H1 (cell line): ENCODE data around the gene ACAP3. TPM values are rescaled to one million over a fixed set of nuclear protein-coding genes. Genes with fewer than 3 reads are reported as not detected.

Experiments used
- CTCF ChIA-PET: fragments of 300-600 bp; sonication (Branson Sonifier 250); formaldehyde crosslinking; loops from one replicate; lab custom pipeline; 2021; ENCODE audit not compliant: partially characterized antibody; lab: Charles Lee
- POLR2A ChIA-PET: fragments of 300-600 bp; sonication (Branson Sonifier 250); formaldehyde crosslinking; loops from one replicate; lab custom pipeline; 2021; ENCODE audit warnings: inconsistent platforms; ENCODE audit not compliant: partially characterized antibody; lab: Charles Lee
- DNase-seq, 2 experiments: peaks; one replicate each; pipeline versions ENCODE4 v3.0.0 to v3.0.0-alpha.2; 2010 to 2022; ENCODE audit warnings: low spot score in 2 of 2, low read depth in 1 of 2, mixed read lengths in 1 of 2
- FAIRE-seq: peaks from 2 replicates; lab custom pipeline; 2011; peaks lifted over from hg19 to GRCh38; lab: Jason Lieb, UNC
- H2AFZ ChIP-seq: 2 replicates; pipeline ENCODE4 v1.8.1; 2012; ENCODE audit warnings: low read length, inconsistent platforms
- H2AK5ac ChIP-seq: 2 replicates; pipeline ENCODE4 v1.6.1; 2013; ENCODE audit warnings: low read depth, low read length
- H2BK120ac ChIP-seq: replicated peaks from 2 replicates; pipeline ENCODE3; 2013; ENCODE audit warnings: low read depth, low read length, inconsistent platforms
- H2BK12ac ChIP-seq: 2 replicates; pipeline ENCODE4 v1.6.1; 2013; ENCODE audit warnings: low read depth, low read length
- H2BK15ac ChIP-seq: 2 replicates; pipeline ENCODE4 v1.6.1; 2013; ENCODE audit warnings: low read length
- H2BK20ac ChIP-seq: 2 replicates; pipeline ENCODE4 v1.6.1; 2013; ENCODE audit warnings: low read length
- H2BK5ac ChIP-seq: 2 replicates; pipeline ENCODE4 v1.6.1; 2013; ENCODE audit warnings: low read depth, low read length
- H3K14ac ChIP-seq: 2 replicates; pipeline ENCODE4 v1.6.1; 2013; ENCODE audit warnings: inconsistent platforms; ENCODE audit not compliant: insufficient read length
- H3K18ac ChIP-seq: 2 replicates; pipeline ENCODE4 v1.6.1; 2013; ENCODE audit warnings: low read length; ENCODE audit errors: extremely low read depth
- H3K23ac ChIP-seq: 2 replicates; pipeline ENCODE4 v1.6.1; 2013; ENCODE audit warnings: inconsistent platforms; ENCODE audit not compliant: insufficient read length
- H3K23me2 ChIP-seq: 2 replicates; pipeline ENCODE4 v1.6.1; 2013; ENCODE audit warnings: low read depth, low read length
- H3K27ac ChIP-seq: 2 replicates; pipeline ENCODE4 v1.6.1; 2011; ENCODE audit warnings: low read depth, low read length, inconsistent platforms
- H3K27me3 ChIP-seq, 4 experiments: replicated peaks in 1 of 4; 1 replicate in 1 of 4; 2 replicates in 3 of 4; pipeline versions ENCODE4 v1.6.1 to v1.8.1; 2011 to 2013; ENCODE audit warnings: low read length in 3 of 4, mild to moderate bottlenecking in 3 of 4, inconsistent platforms in 2 of 4, mixed read lengths in 2 of 4, moderate library complexity in 1 of 4; ENCODE audit not compliant: control insufficient read depth in 3 of 4, insufficient read depth in 3 of 4; ENCODE audit errors: extremely low read depth in 1 of 4
- H3K36me3 ChIP-seq, 4 experiments: 2 replicates each; pipeline versions ENCODE4 v1.6.1 to v1.8.1; 2011 to 2013; ENCODE audit warnings: mild to moderate bottlenecking in 4 of 4, low read length in 3 of 4, moderate library complexity in 2 of 4, control low read depth in 1 of 4, inconsistent platforms in 1 of 4; ENCODE audit not compliant: insufficient read depth in 4 of 4, control insufficient read depth in 2 of 4
- H3K4ac ChIP-seq: replicated peaks from 2 replicates; pipeline ENCODE3; 2013; ENCODE audit warnings: low read length, low read depth, mixed read lengths, inconsistent platforms; ENCODE audit not compliant: insufficient read length
- H3K4me1 ChIP-seq, 4 experiments: replicated peaks in 1 of 4; 1 replicate in 1 of 4; 2 replicates in 3 of 4; pipeline versions ENCODE4 v1.6.1 to v1.8.1; 2011 to 2013; ENCODE audit warnings: low read length in 3 of 4, inconsistent platforms in 2 of 4, mixed read lengths in 1 of 4; ENCODE audit not compliant: insufficient read depth in 4 of 4, control insufficient read depth in 3 of 4
- H3K4me2 ChIP-seq, 2 experiments: 2 replicates each; pipeline versions ENCODE4 v1.6.1 to v1.8.1; 2011 to 2013; ENCODE audit warnings: low read depth in 2 of 2, low read length in 2 of 2, control low read depth in 1 of 2, inconsistent platforms in 1 of 2, mild to moderate bottlenecking in 1 of 2; ENCODE audit not compliant: insufficient read depth in 1 of 2
- H3K4me3 ChIP-seq, 4 experiments: fragments of 200-600, 300-600 bp in 1 of 4; sonication (generic), shearing (Covaris generic), sonication (Bioruptor Twin) in 1 of 4; 2 replicates each; pipeline versions ENCODE4 v1.5.1 to v1.8.1; 2011 to 2016; ENCODE audit warnings: low read length in 4 of 4, low read depth in 3 of 4, control low read depth in 2 of 4, inconsistent platforms in 2 of 4, mild to moderate bottlenecking in 2 of 4, mixed read lengths in 1 of 4, moderate library complexity in 1 of 4; ENCODE audit not compliant: insufficient read depth in 2 of 4; ENCODE audit errors: extremely low read depth in 1 of 4
- H3K56ac ChIP-seq: replicated peaks from 2 replicates; pipeline ENCODE3; 2013; ENCODE audit warnings: low read depth, mild to moderate bottlenecking, mixed read lengths, low read length, inconsistent platforms; ENCODE audit not compliant: insufficient read length
- H3K79me1 ChIP-seq: 2 replicates; pipeline ENCODE4 v1.6.1; 2013; ENCODE audit warnings: low read depth, low read length, control low read depth
- H3K79me2 ChIP-seq, 2 experiments: 2 replicates each; pipeline versions ENCODE4 v1.6.1 to v1.8.1; 2012 to 2013; ENCODE audit warnings: low read length in 2 of 2, mild to moderate bottlenecking in 2 of 2, inconsistent platforms in 1 of 2; ENCODE audit not compliant: insufficient read depth in 2 of 2, control insufficient read depth in 1 of 2
- H3K9ac ChIP-seq, 4 experiments: replicated peaks in 1 of 4; 1 replicate in 1 of 4; 2 replicates in 3 of 4; pipeline versions ENCODE4 v1.6.1 to v1.8.1; 2011 to 2013; ENCODE audit warnings: low read depth in 3 of 4, low read length in 3 of 4, control low read depth in 2 of 4, mild to moderate bottlenecking in 2 of 4, moderate library complexity in 2 of 4, inconsistent platforms in 1 of 4; ENCODE audit errors: extremely low read depth in 1 of 4
- H3K9me3 ChIP-seq, 2 experiments: 2 replicates each; pipeline versions ENCODE4 v1.6.1 to v1.8.1; 2012 to 2013; ENCODE audit warnings: mild to moderate bottlenecking in 2 of 2, moderate library complexity in 2 of 2, control low read depth in 1 of 2, inconsistent platforms in 1 of 2, low read depth in 1 of 2, low read length in 1 of 2, mixed read lengths in 1 of 2; ENCODE audit not compliant: insufficient read depth in 2 of 2
- H4K20me1 ChIP-seq, 2 experiments: replicated peaks in 1 of 2; 2 replicates each; pipeline versions ENCODE3 to v1.8.1; 2011 to 2013; ENCODE audit warnings: inconsistent platforms in 2 of 2, low read length in 2 of 2, mild to moderate bottlenecking in 1 of 2; ENCODE audit not compliant: insufficient read depth in 2 of 2, control insufficient read depth in 1 of 2
- H4K5ac ChIP-seq: 2 replicates; pipeline ENCODE4 v1.6.1; 2013; ENCODE audit warnings: low read length, low read depth, mixed read lengths, inconsistent platforms; ENCODE audit not compliant: insufficient read length
- H4K8ac ChIP-seq: 2 replicates; pipeline ENCODE4 v1.8.0; 2013; ENCODE audit warnings: mild to moderate bottlenecking, moderate library complexity, low read length, inconsistent platforms; ENCODE audit not compliant: insufficient read depth; ENCODE audit errors: extremely low read depth
- H4K91ac ChIP-seq: replicated peaks from 2 replicates; pipeline ENCODE3; 2013; ENCODE audit warnings: low read length, mixed read lengths, inconsistent platforms; ENCODE audit not compliant: insufficient read length
- ASH2L ChIP-seq: fragments of 200-600, 300-600 bp; sonication (generic); IDR thresholded peaks from one replicate; pipeline ENCODE4 v1.7.1; 2017; ENCODE audit warnings: low read length
- EZH2 ChIP-seq: fragments of 200-600 bp; sonication (generic); IDR thresholded peaks from 2 replicates; pipeline ENCODE4 v1.7.1; 2012; ENCODE audit warnings: low read depth, mild to moderate bottlenecking, moderate library complexity, low read length, inconsistent platforms; ENCODE audit not compliant: severe bottlenecking
- FOSL1 ChIP-seq: IDR thresholded peaks from 2 replicates; pipeline ENCODE4 v1.6.1; 2011; ENCODE audit warnings: mild to moderate bottlenecking, low read depth, low read length, moderate library complexity; ENCODE audit not compliant: insufficient read depth
- GABPA ChIP-seq: IDR thresholded peaks from 2 replicates; pipeline ENCODE4 v1.6.1; 2011; ENCODE audit warnings: mild to moderate bottlenecking, low read length, moderate library complexity, borderline replicate concordance; ENCODE audit not compliant: insufficient read depth
- KDM1A ChIP-seq: fragments of 200-600, 300-600 bp; sonication (generic); IDR thresholded peaks from 2 replicates; pipeline ENCODE4 v1.7.1; 2016; ENCODE audit warnings: mild to moderate bottlenecking, low read length, borderline replicate concordance
- SP4 ChIP-seq: IDR thresholded peaks from 2 replicates; pipeline ENCODE4 v1.6.1; 2012; ENCODE audit warnings: low read length, inconsistent platforms
- TBP ChIP-seq: IDR thresholded peaks from 2 replicates; pipeline ENCODE4 v1.6.1; 2011; ENCODE audit warnings: low read depth, low read length, improper control_type of control experiment
- WGBS, 2 experiments: shearing (Covaris generic) in 1 of 2; methylation state at CpG; one replicate each; pipeline versions ENCODE4 v1.1.6 to v1.1.7; 2013 to 2015; ENCODE audit warnings: low lambda C conversion rate in 2 of 2, mixed read lengths in 2 of 2, inconsistent platforms in 1 of 2, low coverage in 1 of 2, missing lambda C conversion rate in 1 of 2; ENCODE audit not compliant: insufficient replicate concordance in 2 of 2, insufficient coverage in 1 of 2, insufficient read length in 1 of 2; ENCODE audit errors: extremely low coverage in 1 of 2, missing lambda C conversion rate in 1 of 2; 5-methylcytosine and 5-hydroxymethylcytosine counted together
- polyA plus RNA-seq, 7 experiments: library from polyadenylated mRNA; depleted of rRNA in 3 of 7; stranded (reverse) in 5 of 7; unstranded in 2 of 7; fragments of >200 nt in 5 of 7; fragments of 200-250 nt in 2 of 7; gene quantifications; 1 replicate in 5 of 7; 2 replicates in 1 of 7; 4 replicates in 1 of 7; pipeline versions ENCODE4 v1.2.1 to v1.2.3, GENCODE V29; 2011 to 2013; ENCODE audit warnings: missing spikeins in 2 of 7, mixed read lengths in 2 of 7
- total RNA-seq: library from RNA; stranded (reverse); fragmentation: NEBNext Ultra II Directional; extraction: Animal tissue kit (Norgen Biotek cat#: 25700); gene quantifications from 2 replicates; pipeline ENCODE4 v1.2.1, GENCODE V29; 2021
- TF ChIP-seq, protein P1 (sequence below): IDR thresholded peaks from 2 replicates; pipeline ENCODE4 v1.6.1; 2012; ENCODE audit warnings: inconsistent platforms
- TF ChIP-seq, protein P2 (sequence below): IDR thresholded peaks from 2 replicates; pipeline ENCODE4 v1.6.1; 2011; ENCODE audit warnings: low read length, improper control_type of control experiment

The ACAP3 gene
- total and polyA plus RNA-seq, 2 of the 8 experiments (the other 6 are each of a cell fraction or from before 2014, with no cell fraction given) = 14.8 to 28.3 TPM

DNA sequence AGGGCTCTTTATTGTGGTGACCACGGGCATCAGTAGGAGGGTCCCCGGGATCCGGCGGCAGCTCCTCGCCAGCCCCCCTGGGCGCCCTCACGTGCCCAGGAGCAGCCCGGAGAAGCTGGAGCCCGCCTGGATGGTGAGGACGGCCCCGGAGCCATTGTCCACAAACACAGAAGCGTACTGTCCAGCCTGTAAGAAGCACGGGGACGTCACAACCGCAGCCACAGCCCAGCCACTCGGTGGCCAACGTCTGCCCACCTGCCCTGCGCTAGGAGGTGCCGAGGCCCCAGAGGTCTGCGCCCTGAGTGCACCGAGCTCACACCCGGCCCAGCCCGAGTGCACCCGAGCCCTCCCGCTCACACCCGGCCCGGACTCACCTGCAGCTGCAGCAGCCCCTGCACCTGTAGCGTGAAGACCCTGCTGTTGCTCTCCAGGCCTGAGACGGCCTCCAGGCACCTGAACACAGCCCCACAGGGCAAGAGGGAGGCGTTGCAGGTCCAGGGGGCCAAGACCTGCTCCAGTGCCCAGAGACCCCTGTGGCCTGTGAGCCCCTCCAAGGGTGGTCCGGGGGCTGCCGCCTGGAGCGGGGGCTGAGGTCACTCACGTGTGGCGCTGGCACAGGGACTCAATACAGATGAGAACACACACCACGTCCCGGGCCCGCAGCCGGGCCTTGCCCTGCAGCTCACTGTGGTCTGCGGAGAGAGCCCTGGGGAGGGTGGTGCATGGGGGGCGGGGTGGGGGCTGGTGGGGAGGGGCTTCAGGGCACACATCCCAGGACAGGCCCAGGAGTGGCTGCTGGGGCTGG lies 65.1 kb downstream of the ACAP3 start:
- Histone ChIP-seq H3K9me3 (no peaks in the 10 kb centered on the region), H2BK12ac (no peak overlapping the region), H3K4me1 (peaks cover 0 to 10% (median 1%) of the 10 kb centered on the region in 4 experiments; a peak in 5 of 7 replicates), H2BK20ac (no peak overlapping the region), H2BK120ac (no peak overlapping the region), H3K27me3 (peaks cover 2 to 19% (median 11%) of the 10 kb centered on the region in 4 experiments; a peak in 6 of 7 replicates), H3K79me2 (no peaks in the 10 kb centered on the region; a peak in 1 of 4 replicates), H3K27ac (no peak overlapping the region), H3K23ac (no peak overlapping the region), H3K14ac (no peak overlapping the region), H3K79me1 (no peaks in the 10 kb centered on the region), H3K4ac (no peak overlapping the region), H4K20me1 (peaks cover 4 to 6% of the 10 kb centered on the region in 2 experiments), H3K23me2 (no peaks in the 10 kb centered on the region; the same call in 1 of the 2 replicates), H3K36me3 (no peaks in the 10 kb centered on the region), H4K91ac (no peak overlapping the region), H3K56ac (no peak overlapping the region), H3K4me2 (no peak overlapping the region), H3K4me3 (no peak overlapping the region), H2AFZ (no peak overlapping the region), H2BK15ac (no peak overlapping the region), H3K18ac (no peak overlapping the region), H4K5ac (no peak overlapping the region), H3K9ac (no peak overlapping the region; a peak in 1 of 7 replicates), H2BK5ac (no peak overlapping the region), H4K8ac (no peak overlapping the region; the same call in 1 of the 2 replicates), H2AK5ac (no peak overlapping the region)
- POLR2A ChIA-PET = interaction anchor here (0.7 to 2.4 kb wide), 5 partner anchors 9 to 74 kb away, joined by 3 to 12 read pairs (median 3); partner anchors contain the start of genes B3GALT6 and SDF4
- CTCF ChIA-PET = interaction anchor here (0.6 to 1.3 kb wide), 2 partner anchors 16 to 35 kb away, joined by 3 read pairs; no protein-coding TSS in a partner anchor
- WGBS, 2 experiments = 90% methylated on average over 27 of the region's 41 CpGs; no CpG with 5 or more reads in 1 of the 2 experiments
- no peak for DNase-seq
- TF ChIP-seq KDM1A (no peak), ASH2L (no peak), EZH2 (no peak), GABPA (no peak), SP4 (no peak), TBP (no peak), FOSL1 (no peak)
- TF ChIP-seq, protein P1, sequence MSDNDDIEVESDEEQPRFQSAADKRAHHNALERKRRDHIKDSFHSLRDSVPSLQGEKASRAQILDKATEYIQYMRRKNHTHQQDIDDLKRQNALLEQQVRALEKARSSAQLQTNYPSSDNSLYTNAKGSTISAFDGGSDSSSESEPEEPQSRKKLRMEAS = no peak
- TF ChIP-seq, protein P2, sequence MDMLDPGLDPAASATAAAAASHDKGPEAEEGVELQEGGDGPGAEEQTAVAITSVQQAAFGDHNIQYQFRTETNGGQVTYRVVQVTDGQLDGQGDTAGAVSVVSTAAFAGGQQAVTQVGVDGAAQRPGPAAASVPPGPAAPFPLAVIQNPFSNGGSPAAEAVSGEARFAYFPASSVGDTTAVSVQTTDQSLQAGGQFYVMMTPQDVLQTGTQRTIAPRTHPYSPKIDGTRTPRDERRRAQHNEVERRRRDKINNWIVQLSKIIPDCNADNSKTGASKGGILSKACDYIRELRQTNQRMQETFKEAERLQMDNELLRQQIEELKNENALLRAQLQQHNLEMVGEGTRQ = no peak
- no peak for FAIRE-seq
